K562 (cell line): ENCODE results near the gene MRPS15. TPM values are rescaled to one million over a fixed set of nuclear protein-coding genes. Genes with fewer than 3 reads are reported as not detected.

Experiments
- CBX1 ChIP-seq: sonication (generic); IDR thresholded peaks from 2 replicates; pipeline ENCODE4 v1.6.1; 2016; ENCODE audit warnings: antibody characterized with exemption, low read depth, mild to moderate bottlenecking
- FOXJ3 ChIP-seq: sonication (generic); formaldehyde crosslinking; IDR thresholded peaks from 2 replicates; pipeline ENCODE4 v1.4.0; 2020; ENCODE audit warnings: mild to moderate bottlenecking, missing genetic modification reagents
- MAZ ChIP-seq, 2 experiments: fragments of 450-650 bp in 1 of 2; sonication (generic) in 1 of 2; formaldehyde crosslinking; IDR thresholded peaks in 1 of 2; conservative IDR thresholded peaks in 1 of 2; 2 replicates each; pipeline versions ENCODE4 v1.4.0 to v1.5.0; 2020; ENCODE audit warnings: mild to moderate bottlenecking in 1 of 2, missing genetic modification reagents in 1 of 2
- MCM5 ChIP-seq: fragments of 450-650 bp; IDR thresholded peaks from 2 replicates; pipeline ENCODE4 v1.6.1; 2016; ENCODE audit warnings: low read depth
- POU5F1 ChIP-seq: fragments of 150-350 bp; IDR thresholded peaks from 2 replicates; pipeline ENCODE4 v1.6.1; 2014; ENCODE audit warnings: borderline replicate concordance, low read length, low read depth, mild to moderate bottlenecking; ENCODE audit not compliant: partially characterized antibody
- PURB ChIP-seq: sonication (generic); formaldehyde crosslinking; IDR thresholded peaks from 2 replicates; pipeline ENCODE4 v1.9.0; 2021; ENCODE audit warnings: low read depth, mild to moderate bottlenecking, missing genetic modification reagents
- SMAD2 ChIP-seq: fragments of 150-350 bp; IDR thresholded peaks from 2 replicates; pipeline ENCODE4 v1.6.1; 2014; ENCODE audit warnings: low read depth, mild to moderate bottlenecking, low read length
- SMAD4 ChIP-seq: fragments of 250-450 bp; sonication (Bioruptor Pico); conservative IDR thresholded peaks from 2 replicates; pipeline ENCODE4 v1.8.0; 2021; ENCODE audit warnings: inconsistent platforms, mild to moderate bottlenecking, moderate library complexity
- ZNF3 ChIP-seq: fragments of 250-450 bp; sonication (Bioruptor Pico); IDR thresholded peaks from 2 replicates; pipeline ENCODE4 v1.5.0; 2021; ENCODE audit warnings: mild to moderate bottlenecking, moderate library complexity
- ZNF347 ChIP-seq: fragments of 450-650 bp; formaldehyde crosslinking; IDR thresholded peaks from 2 replicates; pipeline ENCODE4 v1.4.0; 2020; ENCODE audit warnings: low read depth, mild to moderate bottlenecking, moderate library complexity
- polyA plus RNA-seq, 8 experiments: library from polyadenylated mRNA; depleted of rRNA in 4 of 8; stranded (reverse) in 5 of 8; unstranded in 3 of 8; fragments of >200 nt; fragmentation: Nextera tagmentation in 2 of 8; fragmentation: Illumina TruSeq in 1 of 8; extraction: Ambion mirVana in 2 of 8; extraction: Trizol in 1 of 8; gene quantifications; 2 replicates each; pipeline versions ENCODE4 v1.2.1 to v1.2.3, GENCODE V29; 2011 to 2014; ENCODE audit warnings: inconsistent platforms in 1 of 8, missing spikeins in 1 of 8
- total RNA-seq, 7 experiments: library from RNA; depleted of rRNA in 6 of 7; stranded (reverse); fragments of >200 nt in 6 of 7; fragmentation: Illumina TruSeq in 2 of 7; extraction: Trizol in 2 of 7; gene quantifications; 2 replicates each; pipeline versions ENCODE4 v1.2.1 to v1.2.3, GENCODE V29; 2011 to 2021; ENCODE audit warnings: low replicate concordance in 1 of 7
- TF ChIP-seq, protein P1 (sequence below): fragments of 250-450 bp; sonication (Bioruptor Pico); IDR thresholded peaks from 2 replicates; pipeline ENCODE4 v1.8.0; 2022; ENCODE audit warnings: inconsistent platforms, mild to moderate bottlenecking, moderate library complexity, borderline replicate concordance
- TF ChIP-seq, protein P2 (sequence below): sonication (generic); formaldehyde crosslinking; IDR thresholded peaks from 2 replicates; pipeline ENCODE4 v1.8.0; 2022; ENCODE audit warnings: mild to moderate bottlenecking, missing genetic modification reagents
- TF ChIP-seq, protein P3 (sequence below): fragments of 450-650 bp; IDR thresholded peaks from 2 replicates; pipeline ENCODE4 v1.7.0; 2016; ENCODE audit warnings: borderline replicate concordance
- TF ChIP-seq, protein P4 (sequence below): sonication (generic); formaldehyde crosslinking; IDR thresholded peaks from 2 replicates; pipeline ENCODE4 v1.8.0; 2023; ENCODE audit warnings: mild to moderate bottlenecking, missing genetic modification reagents
- TF ChIP-seq, protein P5 (sequence below), 3 experiments: fragments of 200-800 bp in 1 of 3; fragments of 250-450 bp in 1 of 3; fragments of 450-650 bp in 1 of 3; sonication (Bioruptor Pico) in 1 of 3; sonication (Bioruptor generic) in 1 of 3; formaldehyde crosslinking in 1 of 3; IDR thresholded peaks; 2 replicates each; pipeline versions ENCODE4 v1.6.1 to v1.8.0; 2016 to 2022; ENCODE audit warnings: mild to moderate bottlenecking in 2 of 3, missing genetic modification characterization in 2 of 3, missing compliant biosample characterization in 1 of 3, moderate library complexity in 1 of 3
- TF ChIP-seq, protein P6 (sequence below): fragments of 250-450 bp; sonication (Bioruptor Pico); IDR thresholded peaks from 2 replicates; pipeline ENCODE4 v1.9.0; 2021; ENCODE audit warnings: mild to moderate bottlenecking

The MRPS15 gene
- total and polyA plus RNA-seq, 9 of the 15 experiments (the other 6 are each of a cell fraction or from before 2014, with no cell fraction given), result 62.9 to 286 (median 149) TPM

DNA sequence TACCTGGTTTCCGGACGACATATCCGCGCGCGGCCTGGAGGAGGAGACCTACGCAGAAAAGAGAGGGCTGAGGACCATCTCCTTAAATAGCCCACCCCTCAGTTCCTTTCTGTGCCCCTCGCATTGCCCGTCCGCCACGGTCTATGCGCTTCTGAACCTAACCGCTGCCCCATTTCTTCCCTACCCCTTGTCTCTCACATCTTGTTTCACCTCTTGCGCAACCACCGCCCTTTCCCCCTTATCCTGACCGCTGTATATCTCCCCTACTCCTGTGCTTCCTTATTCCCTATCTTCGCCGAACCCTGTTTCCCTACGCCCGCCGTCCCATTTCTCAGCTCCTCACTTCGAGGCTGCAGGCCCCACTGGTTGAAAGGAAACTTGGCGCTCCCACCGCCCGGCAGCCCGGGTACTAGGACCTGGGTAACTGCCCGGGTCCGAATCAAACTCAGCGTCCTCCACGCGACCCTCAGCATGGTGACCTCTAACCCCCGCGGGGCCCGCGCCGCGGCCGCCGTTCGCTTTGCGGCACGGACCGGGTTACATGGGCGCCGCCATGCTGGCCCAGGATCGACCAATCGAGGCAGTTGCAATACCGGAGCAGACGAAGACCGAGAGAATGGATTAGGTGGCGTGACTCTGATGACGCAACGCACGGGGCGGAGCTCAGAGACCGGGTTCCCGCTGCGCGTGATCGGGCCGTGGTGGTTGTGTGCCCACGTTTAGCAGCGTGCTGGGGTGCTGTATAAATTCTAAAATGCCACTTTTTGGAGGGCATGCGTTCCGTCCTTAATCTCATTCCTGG lies at the start of gene MRPS15 (continued):
- TF ChIP-seq, protein P1, sequence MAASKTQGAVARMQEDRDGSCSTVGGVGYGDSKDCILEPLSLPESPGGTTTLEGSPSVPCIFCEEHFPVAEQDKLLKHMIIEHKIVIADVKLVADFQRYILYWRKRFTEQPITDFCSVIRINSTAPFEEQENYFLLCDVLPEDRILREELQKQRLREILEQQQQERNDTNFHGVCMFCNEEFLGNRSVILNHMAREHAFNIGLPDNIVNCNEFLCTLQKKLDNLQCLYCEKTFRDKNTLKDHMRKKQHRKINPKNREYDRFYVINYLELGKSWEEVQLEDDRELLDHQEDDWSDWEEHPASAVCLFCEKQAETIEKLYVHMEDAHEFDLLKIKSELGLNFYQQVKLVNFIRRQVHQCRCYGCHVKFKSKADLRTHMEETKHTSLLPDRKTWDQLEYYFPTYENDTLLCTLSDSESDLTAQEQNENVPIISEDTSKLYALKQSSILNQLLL, result no peak
- TF ChIP-seq, protein P2, sequence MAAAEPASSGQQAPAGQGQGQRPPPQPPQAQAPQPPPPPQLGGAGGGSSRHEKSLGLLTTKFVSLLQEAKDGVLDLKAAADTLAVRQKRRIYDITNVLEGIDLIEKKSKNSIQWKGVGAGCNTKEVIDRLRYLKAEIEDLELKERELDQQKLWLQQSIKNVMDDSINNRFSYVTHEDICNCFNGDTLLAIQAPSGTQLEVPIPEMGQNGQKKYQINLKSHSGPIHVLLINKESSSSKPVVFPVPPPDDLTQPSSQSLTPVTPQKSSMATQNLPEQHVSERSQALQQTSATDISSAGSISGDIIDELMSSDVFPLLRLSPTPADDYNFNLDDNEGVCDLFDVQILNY (CRISPR knock-in tag), result no peak
- TF ChIP-seq, protein P3, sequence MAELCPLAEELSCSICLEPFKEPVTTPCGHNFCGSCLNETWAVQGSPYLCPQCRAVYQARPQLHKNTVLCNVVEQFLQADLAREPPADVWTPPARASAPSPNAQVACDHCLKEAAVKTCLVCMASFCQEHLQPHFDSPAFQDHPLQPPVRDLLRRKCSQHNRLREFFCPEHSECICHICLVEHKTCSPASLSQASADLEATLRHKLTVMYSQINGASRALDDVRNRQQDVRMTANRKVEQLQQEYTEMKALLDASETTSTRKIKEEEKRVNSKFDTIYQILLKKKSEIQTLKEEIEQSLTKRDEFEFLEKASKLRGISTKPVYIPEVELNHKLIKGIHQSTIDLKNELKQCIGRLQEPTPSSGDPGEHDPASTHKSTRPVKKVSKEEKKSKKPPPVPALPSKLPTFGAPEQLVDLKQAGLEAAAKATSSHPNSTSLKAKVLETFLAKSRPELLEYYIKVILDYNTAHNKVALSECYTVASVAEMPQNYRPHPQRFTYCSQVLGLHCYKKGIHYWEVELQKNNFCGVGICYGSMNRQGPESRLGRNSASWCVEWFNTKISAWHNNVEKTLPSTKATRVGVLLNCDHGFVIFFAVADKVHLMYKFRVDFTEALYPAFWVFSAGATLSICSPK, result peak; percentile 95
- TF ChIP-seq, protein P4, sequence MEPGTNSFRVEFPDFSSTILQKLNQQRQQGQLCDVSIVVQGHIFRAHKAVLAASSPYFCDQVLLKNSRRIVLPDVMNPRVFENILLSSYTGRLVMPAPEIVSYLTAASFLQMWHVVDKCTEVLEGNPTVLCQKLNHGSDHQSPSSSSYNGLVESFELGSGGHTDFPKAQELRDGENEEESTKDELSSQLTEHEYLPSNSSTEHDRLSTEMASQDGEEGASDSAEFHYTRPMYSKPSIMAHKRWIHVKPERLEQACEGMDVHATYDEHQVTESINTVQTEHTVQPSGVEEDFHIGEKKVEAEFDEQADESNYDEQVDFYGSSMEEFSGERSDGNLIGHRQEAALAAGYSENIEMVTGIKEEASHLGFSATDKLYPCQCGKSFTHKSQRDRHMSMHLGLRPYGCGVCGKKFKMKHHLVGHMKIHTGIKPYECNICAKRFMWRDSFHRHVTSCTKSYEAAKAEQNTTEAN, result peak; percentile 87
- TF ChIP-seq ZNF347 (no peak), MCM5 (no peak), FOXJ3 (CRISPR knock-in tag) (no peak), ZNF3 (CRISPR knock-in tag) (no peak), MAZ (CRISPR knock-in tag; conservative IDR thresholded peaks at IDR 0.05 in 1 of 2, IDR thresholded peaks at IDR 0.05 in 1 of 2) (peak; percentile 78 to 92), SMAD2 (peak; percentile 12; the same call in 1 of the 2 replicates), CBX1 (0 out of 2 replicates have a peak, but pooled peaks have one; percentile 27), SMAD4 (CRISPR knock-in tag) (peak; percentile 76; the same call in 1 of the 2 replicates), PURB (CRISPR knock-in tag) (no peak), POU5F1 (peak; percentile 55)
- TF ChIP-seq, protein P5, sequence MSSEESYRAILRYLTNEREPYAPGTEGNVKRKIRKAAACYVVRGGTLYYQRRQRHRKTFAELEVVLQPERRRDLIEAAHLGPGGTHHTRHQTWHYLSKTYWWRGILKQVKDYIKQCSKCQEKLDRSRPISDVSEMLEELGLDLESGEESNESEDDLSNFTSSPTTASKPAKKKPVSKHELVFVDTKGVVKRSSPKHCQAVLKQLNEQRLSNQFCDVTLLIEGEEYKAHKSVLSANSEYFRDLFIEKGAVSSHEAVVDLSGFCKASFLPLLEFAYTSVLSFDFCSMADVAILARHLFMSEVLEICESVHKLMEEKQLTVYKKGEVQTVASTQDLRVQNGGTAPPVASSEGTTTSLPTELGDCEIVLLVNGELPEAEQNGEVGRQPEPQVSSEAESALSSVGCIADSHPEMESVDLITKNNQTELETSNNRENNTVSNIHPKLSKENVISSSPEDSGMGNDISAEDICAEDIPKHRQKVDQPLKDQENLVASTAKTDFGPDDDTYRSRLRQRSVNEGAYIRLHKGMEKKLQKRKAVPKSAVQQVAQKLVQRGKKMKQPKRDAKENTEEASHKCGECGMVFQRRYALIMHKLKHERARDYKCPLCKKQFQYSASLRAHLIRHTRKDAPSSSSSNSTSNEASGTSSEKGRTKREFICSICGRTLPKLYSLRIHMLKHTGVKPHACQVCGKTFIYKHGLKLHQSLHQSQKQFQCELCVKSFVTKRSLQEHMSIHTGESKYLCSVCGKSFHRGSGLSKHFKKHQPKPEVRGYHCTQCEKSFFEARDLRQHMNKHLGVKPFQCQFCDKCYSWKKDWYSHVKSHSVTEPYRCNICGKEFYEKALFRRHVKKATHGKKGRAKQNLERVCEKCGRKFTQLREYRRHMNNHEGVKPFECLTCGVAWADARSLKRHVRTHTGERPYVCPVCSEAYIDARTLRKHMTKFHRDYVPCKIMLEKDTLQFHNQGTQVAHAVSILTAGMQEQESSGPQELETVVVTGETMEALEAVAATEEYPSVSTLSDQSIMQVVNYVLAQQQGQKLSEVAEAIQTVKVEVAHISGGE (CRISPR knock-in tag; IDR thresholded peaks at IDR 0.05), result peak in 1 of 3 experiments; percentile 86; a peak in 2 of 6 replicates
- TF ChIP-seq, protein P6, sequence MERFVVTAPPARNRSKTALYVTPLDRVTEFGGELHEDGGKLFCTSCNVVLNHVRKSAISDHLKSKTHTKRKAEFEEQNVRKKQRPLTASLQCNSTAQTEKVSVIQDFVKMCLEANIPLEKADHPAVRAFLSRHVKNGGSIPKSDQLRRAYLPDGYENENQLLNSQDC (CRISPR knock-in tag), result no peak
